Epithelial cell of prostate (primary cell): ENCODE measurements around the gene AP1S1.

Experiments used
- DNase-seq: peaks from one replicate; pipeline ENCODE4 v3.0.0-alpha.2; 2011; ENCODE audit warnings: low read depth, low spot score
- H3K27ac ChIP-seq: fragments of 450-650 bp; 2 replicates; pipeline ENCODE4 v1.5.1; 2017; ENCODE audit warnings: mild to moderate bottlenecking

Gene AP1S1

DNA sequence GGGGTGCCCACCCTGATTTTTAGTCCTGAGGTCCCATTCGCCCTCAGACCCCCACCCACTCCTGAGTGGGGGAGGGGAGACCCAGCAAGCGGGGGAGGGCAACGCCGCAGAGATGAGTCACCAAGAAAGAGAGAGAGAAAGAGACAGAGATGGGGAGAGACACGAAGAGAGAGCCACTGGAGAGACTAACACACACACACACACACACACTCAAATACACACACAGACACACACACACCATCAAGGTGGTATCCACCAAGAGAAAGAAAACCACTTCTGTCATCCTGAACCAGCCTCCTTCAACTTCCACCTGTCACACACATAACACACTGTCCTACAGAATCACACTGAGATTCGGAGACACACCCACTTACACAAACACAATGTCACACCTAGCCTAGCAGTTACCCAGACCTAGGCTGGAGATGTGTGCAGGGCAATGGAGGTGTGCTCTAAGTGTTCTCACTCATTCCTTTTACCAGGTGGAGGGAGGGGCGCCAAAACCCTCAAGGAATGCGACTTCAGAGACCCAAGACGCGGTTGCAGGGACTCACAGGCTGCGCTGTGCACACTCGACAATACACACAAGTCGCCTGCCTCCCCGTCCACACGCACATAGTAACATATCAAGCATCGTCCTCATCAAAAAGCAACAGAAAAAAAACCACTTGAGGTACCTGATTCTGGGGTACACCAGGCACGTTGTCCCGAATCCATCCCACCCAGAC, 15.0 kb downstream of the AP1S1 start:
- no peak overlapping the region for H3K27ac ChIP-seq
- no peak for DNase-seq

- no peak for DNase-seq
- no peak overlapping the region for H3K27ac ChIP-seq
These were observed 15.7 kb downstream of the AP1S1 start for GRCh38 chr7:101169838-101170551.

DNA sequence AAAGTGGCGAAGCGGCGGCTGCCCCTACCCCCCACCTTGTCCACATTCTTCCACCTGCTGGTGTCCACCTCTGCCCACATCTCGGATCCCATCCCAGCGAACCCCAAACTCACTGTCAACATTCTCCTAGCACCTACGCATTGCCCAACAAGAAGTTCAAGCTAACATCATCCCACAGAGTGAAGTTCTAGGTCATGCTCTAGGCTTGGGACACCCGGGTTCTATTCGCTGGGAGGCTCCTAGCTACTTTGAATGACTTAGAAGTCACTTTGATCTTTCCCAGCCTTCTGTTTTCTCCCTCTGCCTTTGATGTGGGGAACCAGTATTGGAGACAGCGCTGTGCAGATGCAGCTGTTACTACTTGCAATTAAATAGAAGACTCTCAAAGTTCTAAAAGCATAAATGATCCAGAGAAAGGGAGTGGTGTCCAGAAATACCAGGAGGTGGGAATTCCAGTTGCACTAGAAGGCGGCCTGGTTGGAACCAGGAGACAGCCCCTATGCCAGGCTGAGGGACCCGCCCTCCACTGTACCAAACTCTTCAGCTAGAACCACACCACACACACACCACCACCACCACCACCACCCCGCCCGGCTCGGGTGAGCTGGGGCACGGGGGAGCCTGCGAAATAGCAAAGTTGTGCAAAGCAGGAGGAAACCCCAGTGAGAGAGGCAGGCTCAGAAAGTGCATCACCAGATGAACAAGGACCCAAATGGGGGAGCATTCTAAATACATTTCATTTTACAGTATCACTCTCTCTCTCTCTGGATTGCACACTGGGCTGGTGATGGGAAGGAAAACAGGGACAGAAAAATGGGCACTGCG, 16.6 kb downstream of the AP1S1 start:
- H3K27ac ChIP-seq = no peak overlapping the region
- DNase-seq = no peak

DNA sequence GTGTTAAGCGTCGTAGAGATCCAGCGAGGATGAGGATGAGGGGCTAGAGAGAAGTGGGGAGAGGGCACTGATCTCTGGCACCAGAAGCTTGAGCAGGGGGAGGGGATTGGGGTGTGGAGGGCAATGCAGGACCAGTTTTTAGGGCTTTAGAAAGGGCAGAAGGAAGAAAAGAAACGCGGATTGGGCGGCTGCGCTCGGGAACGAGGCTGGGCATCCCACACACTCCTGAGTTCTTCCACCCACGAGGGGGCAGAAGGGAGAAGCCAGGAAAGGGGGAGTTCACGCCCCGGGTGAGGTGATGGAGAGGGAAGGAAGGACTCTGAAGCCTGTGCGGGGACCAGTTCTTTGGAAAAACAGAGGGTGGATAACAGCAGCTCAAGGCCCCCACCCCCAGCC, 17.2 kb downstream of the AP1S1 start:
- H3K27ac ChIP-seq = no peak overlapping the region
- no peak for DNase-seq

- H3K27ac ChIP-seq = no peak overlapping the region
- DNase-seq = no peak
These were observed 18.0 kb downstream of the AP1S1 start for GRCh38 chr7:101172005-101172853.

DNA sequence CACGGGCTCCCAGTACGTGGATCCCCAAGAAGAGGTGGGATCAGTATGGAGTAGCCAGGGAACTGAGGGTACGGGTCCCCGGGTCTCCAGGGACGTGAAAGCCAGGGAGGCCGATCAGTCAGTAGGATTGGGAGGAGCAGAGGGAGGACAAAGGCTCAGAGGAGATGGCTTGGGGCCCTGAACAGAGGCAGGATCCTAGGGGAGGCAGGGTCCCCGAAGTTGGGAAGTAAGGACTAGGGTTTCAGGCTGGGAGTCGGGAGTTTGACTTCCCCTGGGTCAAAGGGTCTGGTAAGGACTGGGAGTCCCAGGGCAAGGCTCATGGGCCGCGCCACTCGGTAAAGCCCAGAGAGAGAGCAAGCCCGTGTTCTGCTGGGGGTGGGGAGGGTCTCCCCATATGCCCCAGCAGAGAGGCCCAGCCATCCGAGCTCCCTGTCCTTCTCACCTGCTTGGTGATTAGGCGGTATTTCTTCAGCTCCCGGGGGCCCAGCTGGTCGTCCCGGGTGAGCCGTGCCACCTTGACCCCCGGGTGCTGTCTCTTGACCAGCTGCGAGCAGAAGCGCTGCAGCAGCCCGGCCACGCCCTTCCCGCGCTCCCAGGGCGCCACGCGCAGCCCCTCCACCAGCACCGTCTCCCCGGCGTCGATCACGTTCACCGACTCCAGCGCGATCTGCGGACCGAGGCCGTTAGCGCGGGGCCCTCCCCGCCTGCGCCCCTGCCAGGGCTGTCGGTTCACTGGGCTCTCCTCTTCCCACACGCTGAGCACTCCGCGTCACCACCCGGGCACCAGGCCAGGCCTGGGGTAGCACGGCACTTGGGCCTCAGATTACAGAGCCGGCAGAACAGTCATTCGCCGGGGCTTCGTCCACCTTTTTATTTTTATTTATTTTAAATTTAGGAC, 18.8 kb downstream of the AP1S1 start:
- DNase-seq = no peak

DNA sequence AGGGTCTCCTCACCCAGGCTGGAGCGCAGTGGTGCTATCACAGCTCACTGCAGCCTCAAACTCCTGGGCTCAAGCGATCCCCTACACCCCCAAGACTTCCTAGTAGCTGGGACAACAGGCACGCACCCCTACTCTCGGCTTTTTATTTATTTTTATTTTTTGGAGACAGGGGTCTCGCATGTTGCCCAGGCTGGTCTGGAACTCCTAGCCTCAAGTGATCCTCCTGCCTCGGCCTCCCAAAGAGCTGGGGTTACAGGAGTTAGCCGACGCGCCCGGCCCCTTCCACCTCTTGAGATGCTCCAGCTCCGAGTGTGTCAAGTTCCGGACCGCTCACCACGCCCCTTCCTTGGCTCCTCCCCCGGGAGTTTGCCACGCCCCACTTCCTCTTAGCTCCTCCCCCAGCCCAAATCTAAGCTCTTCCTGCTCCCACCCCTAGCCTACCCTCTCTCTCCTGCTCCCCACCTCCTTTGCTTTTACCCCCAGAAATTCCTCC, 19.5 kb downstream of the AP1S1 start:
- no peak overlapping the region for H3K27ac ChIP-seq
- DNase-seq = no peak

More for the DNA sequence above, 18.8 kb downstream of the AP1S1 start:
- no peak overlapping the region for H3K27ac ChIP-seq

- H3K27ac ChIP-seq = no peak overlapping the region
- DNase-seq = no peak
These were observed 20.1 kb downstream of the AP1S1 start for GRCh38 chr7:101174322-101174854.

GRCh38 chr7:101175664-101176063, 21.4 kb downstream of the AP1S1 start:
- DNase-seq = no peak
- H3K27ac ChIP-seq = no peak overlapping the region

- DNase-seq = no peak
These were observed 23.4 kb downstream of the AP1S1 start for GRCh38 chr7:101177644-101178043.

DNA sequence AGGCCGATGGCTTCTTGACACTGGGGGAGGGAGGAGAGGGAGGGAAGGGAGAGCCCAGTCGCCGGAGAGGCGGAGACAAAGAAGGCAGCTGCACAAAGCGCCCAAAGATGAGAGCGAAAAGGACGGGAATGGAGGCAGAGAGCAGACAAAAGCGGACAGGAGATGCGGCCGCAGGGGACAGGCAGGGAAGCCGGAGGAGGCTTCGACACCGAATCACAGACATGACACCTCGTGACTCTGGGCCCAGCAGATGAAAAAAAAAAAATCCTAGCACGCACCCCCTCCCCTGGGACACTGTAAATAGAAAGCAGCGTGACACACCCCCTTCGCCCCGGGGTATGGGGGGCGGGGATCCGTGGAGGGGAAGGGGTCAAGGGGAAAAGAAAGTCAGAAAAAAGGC, 24.8 kb downstream of the AP1S1 start:
- no peak overlapping the region for H3K27ac ChIP-seq

More at GRCh38 chr7:101177644-101178043, 23.4 kb downstream of the AP1S1 start:
- H3K27ac ChIP-seq = no peak overlapping the region

GRCh38 chr7:101179713-101180112, 25.4 kb downstream of the AP1S1 start:
- DNase-seq = no peak
- H3K27ac ChIP-seq = no peak overlapping the region

More for the DNA sequence above, 24.8 kb downstream of the AP1S1 start:
- DNase-seq = no peak

GRCh38 chr7:101180130-101180755, 26.0 kb downstream of the AP1S1 start, which contains the start of gene NAT16:
NAT16 (minus strand) TSS chr7:101180293; CDS start chr7:101174807, 5,486 bp downstream.
- H3K27ac ChIP-seq = no peak within 1 kb of the TSS
- no peak for DNase-seq

DNA sequence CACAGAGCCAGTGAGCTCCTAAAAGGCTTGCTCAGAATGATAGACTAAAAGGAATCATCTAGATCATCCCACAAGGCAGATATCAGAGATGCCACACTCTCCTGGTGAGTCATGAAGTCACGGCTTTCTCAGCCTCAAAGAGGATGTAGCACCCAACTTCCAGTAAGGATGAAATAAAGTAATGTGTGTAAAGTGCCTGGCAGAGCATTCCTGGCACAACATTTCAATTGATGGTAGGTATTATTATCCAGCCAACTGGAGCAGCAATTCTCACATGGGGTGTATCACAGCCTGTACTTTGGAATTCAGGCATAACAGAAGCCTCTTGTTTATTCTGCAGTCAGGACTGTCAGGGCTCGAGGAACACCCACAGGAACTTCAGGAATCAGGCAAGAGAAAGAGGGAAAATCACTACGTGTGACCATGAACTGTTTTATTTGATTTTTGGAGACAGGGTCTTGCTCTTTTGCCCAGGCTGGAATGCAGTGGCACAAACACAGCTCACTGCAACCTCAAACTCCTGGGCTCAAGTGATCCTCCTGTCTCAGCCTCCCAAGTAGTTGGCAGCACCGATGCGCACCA, 31.1 kb downstream of the AP1S1 start:
- no peak overlapping the region for H3K27ac ChIP-seq
- no peak for DNase-seq

- DNase-seq = no peak
- H3K27ac ChIP-seq = no peak overlapping the region
These were observed 31.9 kb downstream of the AP1S1 start for GRCh38 chr7:101186194-101186593.

- DNase-seq = no peak
- no peak overlapping the region for H3K27ac ChIP-seq
These were observed 32.7 kb downstream of the AP1S1 start for GRCh38 chr7:101186844-101187428.

GRCh38 chr7:101189109-101189508, 34.8 kb downstream of the AP1S1 start:
- DNase-seq = no peak
- no peak overlapping the region for H3K27ac ChIP-seq
